GM18909 (cell line): ENCODE results near the gene TMEM169.

Experiments
- ATAC-seq: cut with Tn5 transposase; IDR thresholded peaks from one replicate; pipeline ENCODE4 v1.9.1; 2021; ENCODE audit warnings: mild to moderate bottlenecking; ENCODE audit not compliant: unreplicated experiment, poor library complexity

TMEM169 gene

DNA sequence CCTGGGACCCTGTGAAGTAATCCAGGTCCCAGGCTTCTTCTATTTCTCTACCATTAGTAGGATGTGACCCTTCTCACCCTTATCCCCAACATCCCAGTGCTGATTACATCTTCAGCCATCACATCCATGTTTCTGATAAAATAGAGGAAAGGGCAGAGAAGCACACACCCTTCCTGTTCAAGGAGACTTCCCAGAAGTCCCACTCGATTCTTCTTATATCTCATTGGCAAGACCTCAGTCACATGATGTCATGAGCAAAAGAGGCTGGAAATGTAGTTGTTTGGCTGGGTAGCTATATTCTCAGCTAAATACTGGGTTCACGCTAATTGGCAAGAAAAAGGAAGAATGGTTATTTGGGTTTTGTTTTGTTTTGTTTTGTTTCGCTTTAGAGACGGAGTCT, 19.4 kb downstream of the TMEM169 start:
- ATAC-seq, result no peak

GRCh38 chr2:216103213-216103612, 21.5 kb downstream of the TMEM169 start:
- ATAC-seq, result no peak

GRCh38 chr2:216104691-216105090, 23.0 kb downstream of the TMEM169 start:
- ATAC-seq, result no peak

- no peak for ATAC-seq
Measured at GRCh38 chr2:216107320-216107719, 25.6 kb downstream of the TMEM169 start.

DNA sequence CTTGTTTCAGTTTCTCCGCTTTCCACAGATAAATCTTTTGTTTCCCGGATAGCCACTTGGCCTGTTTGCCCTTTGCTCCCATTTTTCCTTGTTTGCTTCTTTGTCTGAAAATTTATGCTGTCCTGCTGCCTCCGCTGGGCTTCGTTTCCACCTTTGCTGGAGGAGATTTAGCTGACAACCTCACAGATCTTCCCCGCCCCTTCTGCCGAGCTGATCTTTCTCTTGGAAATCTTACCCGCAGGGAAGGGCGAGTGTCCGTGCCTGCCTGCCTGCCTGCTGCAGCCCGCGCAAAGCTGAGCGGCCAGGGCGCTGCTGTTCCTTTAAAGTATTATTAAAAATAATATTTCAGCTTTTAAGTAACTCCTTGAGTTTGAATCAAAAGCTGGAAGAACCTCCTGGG, 26.0 kb downstream of the TMEM169 start:
- ATAC-seq, result no peak

DNA sequence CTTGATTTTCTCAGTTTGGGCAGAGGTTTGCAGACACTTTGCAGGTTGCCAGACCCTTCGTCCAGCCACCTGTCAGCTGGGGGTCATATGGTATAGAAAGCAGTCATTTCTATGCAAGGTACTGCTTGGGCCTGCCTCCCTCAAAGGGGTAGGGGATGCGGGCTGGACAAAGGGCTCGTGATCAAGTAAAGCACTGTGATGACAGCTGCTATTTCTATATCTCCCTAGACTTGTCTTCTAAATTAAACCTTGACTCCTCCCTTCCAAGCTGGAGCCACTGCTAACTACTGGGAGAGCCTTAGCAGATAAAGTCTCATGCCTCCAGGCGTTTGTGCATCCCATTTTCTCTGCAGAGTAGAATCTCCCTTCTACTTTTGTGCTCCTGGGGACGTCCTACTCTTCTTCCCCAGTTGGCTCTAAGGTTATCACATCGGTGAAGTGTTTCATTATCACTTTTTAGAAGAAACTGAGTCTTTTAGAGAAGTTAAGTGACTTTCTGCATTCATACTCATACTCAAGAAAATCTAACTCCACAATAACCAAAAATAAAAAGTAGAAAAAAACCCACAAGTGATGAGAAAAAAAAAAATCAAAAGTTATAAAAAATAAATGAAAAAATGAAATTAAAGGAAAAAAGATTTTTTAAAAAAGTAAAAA, 26.7 kb downstream of the TMEM169 start:
- no peak for ATAC-seq

GRCh38 chr2:216108967-216109921, 27.5 kb downstream of the TMEM169 start, which contains the start of gene XRCC5:
Gene XRCC5, plus strand, starts transcription at chr2:216109348. Its CDS starts 89 bp downstream, at chr2:216109437.
- peak; percentile 52 for ATAC-seq

GRCh38 chr2:216109962-216110614, 28.4 kb downstream of the TMEM169 start:
- no peak for ATAC-seq

DNA sequence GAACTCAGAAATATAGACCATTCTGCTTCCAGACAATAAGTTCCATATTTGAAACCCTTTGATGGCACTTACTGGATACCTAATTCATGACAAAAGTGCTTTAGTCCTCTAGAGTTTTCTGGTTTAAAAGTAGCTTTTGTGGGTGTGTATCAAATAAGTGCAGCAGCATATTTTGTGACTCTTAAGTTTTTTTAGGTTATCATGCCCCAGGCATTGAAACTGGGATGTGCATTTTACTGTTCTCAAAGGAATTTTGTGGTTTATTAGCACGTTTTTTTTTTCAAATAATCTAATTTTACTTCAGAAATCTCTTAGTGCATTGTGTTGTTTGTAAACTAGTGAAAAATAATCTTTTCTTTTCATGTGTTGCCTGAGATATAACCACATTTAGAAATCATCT, 28.9 kb downstream of the TMEM169 start:
- no peak for ATAC-seq

- ATAC-seq, result no peak
Measured at GRCh38 chr2:216111122-216111521, 29.4 kb downstream of the TMEM169 start.

DNA sequence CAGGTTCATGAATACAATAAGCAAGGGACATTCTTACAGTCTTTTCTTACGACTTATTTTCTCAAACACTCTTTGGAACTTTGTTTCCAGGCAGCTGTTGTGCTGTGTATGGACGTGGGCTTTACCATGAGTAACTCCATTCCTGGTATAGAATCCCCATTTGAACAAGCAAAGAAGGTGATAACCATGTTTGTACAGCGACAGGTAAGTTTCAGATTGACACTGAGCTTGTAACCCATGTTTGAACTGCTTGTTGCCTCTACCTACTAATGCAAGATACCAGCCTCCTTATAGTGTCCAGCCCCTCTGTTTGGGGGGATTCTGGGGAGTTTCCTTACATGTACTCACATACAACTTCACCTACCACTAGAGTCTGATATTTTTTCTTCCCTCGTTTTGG, 31.2 kb downstream of the TMEM169 start:
- ATAC-seq, result no peak

DNA sequence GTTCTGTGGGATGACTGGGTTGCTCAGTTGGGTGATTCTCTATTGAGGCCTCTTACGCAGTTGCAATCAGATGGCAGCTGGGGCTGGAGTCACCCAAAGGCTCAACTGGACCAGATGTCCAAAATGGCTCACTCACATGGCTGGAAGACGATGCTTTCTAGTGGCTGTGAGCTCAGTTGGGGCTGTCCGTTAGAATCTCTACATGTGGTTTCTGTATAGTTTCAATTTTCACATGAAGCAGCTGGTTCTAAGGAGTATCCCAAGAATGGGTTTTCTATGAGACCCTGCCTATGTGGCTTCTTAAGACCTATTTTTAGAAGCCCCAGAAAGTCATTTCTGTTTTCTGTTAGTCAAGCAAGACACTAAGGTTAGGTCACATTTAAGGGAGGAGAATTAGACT, 31.9 kb downstream of the TMEM169 start:
- ATAC-seq, result peak; percentile 82

DNA sequence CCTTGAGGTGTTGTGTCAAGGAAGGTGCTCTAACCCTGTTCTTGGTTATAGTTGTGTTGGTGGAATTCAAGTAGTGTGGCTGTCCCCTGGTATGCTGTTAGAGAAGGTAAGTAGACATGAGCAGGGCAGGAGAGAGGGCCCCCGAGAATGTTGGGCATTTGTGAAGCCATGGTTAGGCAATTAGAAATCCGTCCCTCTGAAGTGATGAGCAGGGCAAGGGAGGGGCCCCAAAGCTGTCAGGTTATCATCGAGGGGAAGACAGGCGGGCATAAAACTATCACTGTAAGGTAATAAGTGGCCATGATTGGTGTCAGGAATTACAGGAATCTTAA, 32.6 kb downstream of the TMEM169 start:
- peak; percentile 1 for ATAC-seq

- ATAC-seq, result peak; percentile 43
Measured at GRCh38 chr2:216114714-216115531, 33.2 kb downstream of the TMEM169 start.

DNA sequence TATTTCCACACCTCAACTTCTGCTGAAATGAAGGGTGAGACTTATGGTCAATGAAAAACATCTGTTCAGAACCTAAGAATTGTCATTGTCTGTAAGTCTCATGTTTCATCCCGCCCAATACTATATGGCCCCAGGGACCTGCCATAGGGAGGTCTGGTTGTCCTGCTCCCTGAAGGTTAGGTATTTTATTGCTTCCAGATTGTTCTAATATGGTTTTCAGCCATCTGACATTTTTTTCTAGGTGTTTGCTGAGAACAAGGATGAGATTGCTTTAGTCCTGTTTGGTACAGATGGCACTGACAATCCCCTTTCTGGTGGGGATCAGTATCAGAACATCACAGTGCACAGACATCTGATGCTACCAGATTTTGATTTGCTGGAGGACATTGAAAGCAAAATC, 34.7 kb downstream of the TMEM169 start:
- no peak for ATAC-seq

DNA sequence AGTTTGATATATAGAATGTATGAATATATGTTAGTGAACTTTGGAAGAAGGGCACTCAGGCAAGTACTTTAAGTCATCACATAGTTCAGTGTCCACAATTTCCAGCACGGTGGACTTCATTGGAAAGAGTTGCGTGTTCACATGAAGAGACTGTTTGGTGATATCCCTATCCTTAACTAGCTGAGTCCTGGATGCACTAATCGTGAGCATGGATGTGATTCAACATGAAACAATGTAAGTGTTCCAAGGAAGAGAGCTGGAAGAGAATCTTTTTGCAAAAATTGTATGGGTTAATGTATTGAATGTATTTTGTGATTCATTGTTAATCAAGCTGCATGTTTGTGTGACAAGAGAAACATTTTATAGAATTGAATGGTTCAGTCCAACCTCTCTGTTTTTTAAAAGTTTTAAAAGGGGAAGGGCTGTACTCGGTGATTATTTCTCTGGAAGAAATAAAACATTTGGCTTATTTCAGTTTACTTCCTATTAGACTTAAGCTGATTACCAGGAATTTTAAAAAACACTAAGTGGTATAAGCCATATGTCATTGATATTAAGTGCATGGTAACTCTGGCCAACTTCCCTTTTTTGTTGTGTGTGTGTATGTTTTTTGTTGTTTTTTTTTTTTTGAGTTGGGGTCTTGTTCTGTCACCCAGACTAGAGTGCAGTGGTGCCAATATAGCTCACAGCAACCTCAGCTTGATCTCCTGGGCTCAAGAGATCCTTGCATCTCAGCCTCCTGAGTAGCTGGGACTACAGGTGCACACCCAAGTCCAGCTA, 36.0 kb downstream of the TMEM169 start:
- no peak for ATAC-seq

- ATAC-seq, result no peak
Measured at GRCh38 chr2:216118474-216118873, 36.8 kb downstream of the TMEM169 start.

DNA sequence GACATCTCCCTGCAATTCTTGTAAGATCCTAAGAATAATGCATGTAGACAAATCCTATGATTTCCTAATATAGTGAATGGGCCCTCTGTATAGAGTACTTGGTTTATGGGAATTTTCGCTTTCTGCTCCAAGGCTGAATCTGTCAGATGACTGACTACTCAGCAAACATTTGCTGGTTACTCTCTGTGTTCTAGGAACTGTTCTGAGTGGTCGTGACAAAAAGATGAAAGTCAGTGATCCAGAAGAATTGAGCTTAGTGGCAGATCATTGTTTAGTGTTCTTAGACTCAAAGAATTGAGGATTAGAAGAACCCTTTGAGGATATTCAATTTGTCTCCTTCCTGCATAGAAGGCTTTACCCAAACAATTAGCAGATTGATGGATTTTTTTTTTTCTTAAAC, 37.4 kb downstream of the TMEM169 start:
- ATAC-seq, result no peak

DNA sequence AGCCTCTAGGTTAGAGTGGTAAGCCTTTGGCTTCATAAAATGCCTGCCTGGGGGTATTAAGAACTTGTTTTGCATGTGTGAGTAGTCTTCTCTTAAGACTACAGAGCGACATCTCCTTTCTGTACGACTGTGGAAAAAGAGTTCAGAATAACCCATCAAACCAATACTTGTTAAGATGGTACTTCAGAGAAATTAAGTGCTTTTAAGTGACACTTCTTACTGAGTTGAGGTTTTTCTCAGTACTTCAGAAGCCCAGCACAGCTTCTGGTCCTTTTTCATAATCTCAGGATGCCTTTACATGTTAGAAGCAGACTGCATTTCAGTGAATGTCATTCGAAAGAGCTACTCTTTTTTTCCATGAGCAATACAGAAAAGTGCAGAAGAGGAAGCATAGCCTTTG, 38.3 kb downstream of the TMEM169 start:
- no peak for ATAC-seq

- no peak for ATAC-seq
Measured at GRCh38 chr2:216121255-216121654, 39.5 kb downstream of the TMEM169 start.
